Suprapubic skin (tissue), 4 donors: ENCODE measurements around the gene RPL36. TPM values are rescaled to one million over a fixed set of nuclear protein-coding genes. Genes with fewer than 3 reads are reported as not detected.
A peak's percentile ranks its signal among the peaks of the same experiment; 100 is the strongest.

Experiments used
- DNase-seq, 2 donors: peaks; one replicate each; pipeline ENCODE4 v3.0.0-alpha.2; 2019; ENCODE audit warnings: low spot score in 2 of 2
- H3K27ac ChIP-seq: fragments of 200-600 bp; sonication (generic); one replicate; pipeline ENCODE4 v1.5.1; 2019
- H3K27me3 ChIP-seq: fragments of 200-600 bp; sonication (generic); one replicate; pipeline ENCODE4 v1.5.1; 2019
- H3K36me3 ChIP-seq: fragments of 200-600 bp; sonication (generic); one replicate; pipeline ENCODE4 v1.5.1; 2019
- H3K4me1 ChIP-seq: fragments of 200-600 bp; sonication (generic); one replicate; pipeline ENCODE4 v1.5.1; 2019
- H3K4me3 ChIP-seq: fragments of 200-600 bp; sonication (generic); one replicate; pipeline ENCODE4 v1.5.1; 2019; ENCODE audit warnings: mild to moderate bottlenecking
- H3K9me3 ChIP-seq: fragments of 200-600 bp; sonication (generic); one replicate; pipeline ENCODE4 v1.5.1; 2019
- EP300 ChIP-seq: sonication (generic); formaldehyde crosslinking; IDR thresholded peaks from one replicate; pipeline ENCODE4 v1.6.1; 2017; ENCODE audit warnings: antibody characterized with exemption
- POLR2A ChIP-seq, 2 donors: fragments of 450-650 bp; IDR thresholded peaks; one replicate each; pipeline ENCODE4 v1.6.1; 2017; ENCODE audit warnings: antibody characterized with exemption in 2 of 2, mild to moderate bottlenecking in 2 of 2, moderate library complexity in 2 of 2
- POLR2AphosphoS5 ChIP-seq, 3 donors: sonication (generic); formaldehyde crosslinking; IDR thresholded peaks; one replicate each; pipeline ENCODE4 v1.6.1; 2017; ENCODE audit warnings: antibody characterized with exemption in 3 of 3
- WGBS: methylation state at CpG from one replicate; pipeline ENCODE4 v1.1.5; 2018; 5-methylcytosine and 5-hydroxymethylcytosine counted together
- total RNA-seq, 4 donors: library from RNA; depleted of rRNA; stranded (reverse); fragments of >200 nt; gene quantifications; one replicate each; pipeline ENCODE4 v1.1.0, GENCODE V29; 2016
- TF ChIP-seq, protein P1 (sequence below), 2 donors: fragments of 200-600 bp in 1 of 2; fragments of 450-650 bp in 1 of 2; sonication (generic) in 1 of 2; IDR thresholded peaks; one replicate each; pipeline ENCODE4 v1.5.1; 2016 to 2019; ENCODE audit warnings: antibody characterized with exemption in 2 of 2, mild to moderate bottlenecking in 1 of 2, moderate library complexity in 1 of 2

RPL36 gene
- total RNA-seq, 4 donors from 2014 or later, result 420 to 822 (median 688) TPM

DNA sequence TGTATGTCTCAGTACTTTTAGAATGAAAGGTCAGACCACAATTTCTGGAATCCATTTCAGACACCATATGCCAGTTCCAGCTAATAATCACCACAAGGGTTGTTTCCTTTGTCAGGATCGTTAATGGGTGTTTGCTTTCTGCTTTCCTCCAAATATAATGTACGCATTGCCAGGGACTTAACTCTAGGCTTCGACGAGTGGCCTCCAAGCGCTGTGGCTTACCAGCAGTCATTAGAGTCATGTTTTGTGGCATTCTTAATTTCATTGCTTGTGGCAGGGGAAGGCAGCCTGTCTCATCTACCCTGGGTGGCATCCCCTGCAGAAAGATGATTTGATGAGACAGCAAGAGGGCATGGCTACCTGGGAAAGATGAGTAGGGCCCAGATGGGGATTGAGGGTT, 44.7 kb upstream of the RPL36 start:
- Histone ChIP-seq H3K36me3 (peaks cover 74% of the 10 kb centered on the region), H3K27me3 (no peaks in the 10 kb centered on the region)

DNA sequence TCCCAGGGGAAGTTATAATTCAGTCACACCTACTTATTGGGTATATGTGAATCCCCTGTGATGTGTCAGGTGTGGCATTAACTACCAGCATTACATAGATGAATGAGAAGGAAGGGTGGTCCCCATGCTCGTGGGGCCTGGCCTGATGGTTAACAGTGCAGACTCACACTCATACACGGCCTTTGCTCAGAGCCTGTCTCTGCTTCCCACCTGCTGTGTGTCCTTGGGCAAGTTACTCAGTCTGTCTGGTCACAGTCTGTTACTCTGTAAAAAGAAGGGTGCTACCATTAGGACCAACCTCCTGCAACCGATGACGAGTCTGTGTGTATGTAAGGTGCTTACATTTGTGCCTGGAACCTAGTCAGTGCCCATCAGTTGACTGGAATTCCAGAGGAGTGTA, 43.4 kb upstream of the RPL36 start:
- DNase-seq, result peak in 1 of 2 donors; percentile 19
- peaks cover 87% of the 10 kb centered on the region for H3K36me3 ChIP-seq
- no peak overlapping the region for H3K4me3 ChIP-seq
- H3K4me1 ChIP-seq, result peaks cover 2% of the 10 kb centered on the region
- WGBS, result 87% methylated on average over 4 of the region's 4 CpGs
- no peak overlapping the region for H3K27ac ChIP-seq
- TF ChIP-seq EP300 (no peak), POLR2AphosphoS5 (IDR thresholded peaks at IDR 0.05) (no peak), POLR2A (IDR thresholded peaks at IDR 0.05) (no peak)
- TF ChIP-seq, protein P1, sequence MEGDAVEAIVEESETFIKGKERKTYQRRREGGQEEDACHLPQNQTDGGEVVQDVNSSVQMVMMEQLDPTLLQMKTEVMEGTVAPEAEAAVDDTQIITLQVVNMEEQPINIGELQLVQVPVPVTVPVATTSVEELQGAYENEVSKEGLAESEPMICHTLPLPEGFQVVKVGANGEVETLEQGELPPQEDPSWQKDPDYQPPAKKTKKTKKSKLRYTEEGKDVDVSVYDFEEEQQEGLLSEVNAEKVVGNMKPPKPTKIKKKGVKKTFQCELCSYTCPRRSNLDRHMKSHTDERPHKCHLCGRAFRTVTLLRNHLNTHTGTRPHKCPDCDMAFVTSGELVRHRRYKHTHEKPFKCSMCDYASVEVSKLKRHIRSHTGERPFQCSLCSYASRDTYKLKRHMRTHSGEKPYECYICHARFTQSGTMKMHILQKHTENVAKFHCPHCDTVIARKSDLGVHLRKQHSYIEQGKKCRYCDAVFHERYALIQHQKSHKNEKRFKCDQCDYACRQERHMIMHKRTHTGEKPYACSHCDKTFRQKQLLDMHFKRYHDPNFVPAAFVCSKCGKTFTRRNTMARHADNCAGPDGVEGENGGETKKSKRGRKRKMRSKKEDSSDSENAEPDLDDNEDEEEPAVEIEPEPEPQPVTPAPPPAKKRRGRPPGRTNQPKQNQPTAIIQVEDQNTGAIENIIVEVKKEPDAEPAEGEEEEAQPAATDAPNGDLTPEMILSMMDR (IDR thresholded peaks at IDR 0.05), result no peak
- no peaks in the 10 kb centered on the region for H3K27me3 ChIP-seq
- H3K9me3 ChIP-seq, result no peaks in the 10 kb centered on the region

More for the DNA sequence above, 44.7 kb upstream of the RPL36 start:
- H3K27ac ChIP-seq, result no peak overlapping the region
- peaks cover 13% of the 10 kb centered on the region for H3K4me1 ChIP-seq
- no peaks in the 10 kb centered on the region for H3K9me3 ChIP-seq
- DNase-seq, result peak in 1 of 2 donors; percentile 28
- H3K4me3 ChIP-seq, result no peak overlapping the region
- no peak for TF ChIP-seq POLR2A (IDR thresholded peaks at IDR 0.05)
- TF ChIP-seq, protein P1 (IDR thresholded peaks at IDR 0.05), result no peak
- TF ChIP-seq POLR2AphosphoS5 (IDR thresholded peaks at IDR 0.05), result no peak
- TF ChIP-seq EP300, result no peak
- WGBS, result 84% methylated on average over 5 of the region's 5 CpGs

DNA sequence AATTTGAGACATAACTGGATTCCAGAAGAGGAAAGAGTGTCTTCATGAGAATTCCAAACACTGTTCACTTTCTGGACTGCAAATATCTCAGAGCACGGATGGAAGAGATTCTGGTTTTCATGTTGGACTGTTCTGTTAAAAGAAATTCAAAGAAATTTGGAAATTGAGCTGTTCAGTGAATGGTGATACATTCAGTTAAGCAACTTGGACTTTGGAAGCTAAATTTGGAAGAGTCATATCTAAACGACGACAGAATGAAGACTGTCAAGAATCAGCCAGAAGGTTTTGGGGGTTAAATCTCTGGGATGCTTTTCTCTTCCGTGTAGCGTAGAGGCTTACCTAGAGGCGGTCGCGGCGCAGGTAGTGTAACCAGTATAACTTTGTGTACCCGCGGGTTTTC, 41.6 kb upstream of the RPL36 start:
- no peak overlapping the region for H3K4me3 ChIP-seq
- TF ChIP-seq, protein P1 (IDR thresholded peaks at IDR 0.05), result no peak
- no peak for TF ChIP-seq POLR2AphosphoS5 (IDR thresholded peaks at IDR 0.05)
- TF ChIP-seq POLR2A (IDR thresholded peaks at IDR 0.05), result no peak
- TF ChIP-seq EP300, result no peak
- no peak overlapping the region for H3K27ac ChIP-seq
- no peaks in the 10 kb centered on the region for H3K4me1 ChIP-seq
- H3K27me3 ChIP-seq, result no peaks in the 10 kb centered on the region
- WGBS, result 98% methylated on average over 11 of the region's 11 CpGs
- no peak for DNase-seq
- peaks cover 92% of the 10 kb centered on the region for H3K36me3 ChIP-seq
- no peaks in the 10 kb centered on the region for H3K9me3 ChIP-seq

DNA sequence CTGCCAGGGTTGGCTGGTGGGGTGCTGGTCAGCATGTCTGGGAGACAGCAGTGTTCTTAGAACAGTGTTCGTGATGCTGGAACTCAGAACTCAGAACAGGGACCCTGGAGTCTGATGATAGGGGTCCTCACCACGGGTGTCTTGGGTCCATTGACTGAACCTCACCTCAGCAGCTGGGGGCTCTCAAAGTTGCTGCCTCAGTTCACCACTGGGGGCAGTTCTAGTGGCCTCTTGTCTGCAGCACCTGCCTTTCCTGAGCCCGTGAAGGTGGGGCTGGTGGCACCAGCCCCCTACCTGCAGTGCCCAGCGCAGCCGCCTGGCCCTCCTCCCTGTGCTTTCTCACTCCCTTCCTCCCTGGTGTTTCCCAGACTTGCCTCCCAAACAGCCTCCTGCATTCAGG, 38.7 kb upstream of the RPL36 start:
- no peak overlapping the region for H3K27ac ChIP-seq
- peak in 1 of 2 donors; percentile 28 for DNase-seq
- no peaks in the 10 kb centered on the region for H3K9me3 ChIP-seq
- H3K4me3 ChIP-seq, result no peak overlapping the region
- H3K36me3 ChIP-seq, result peaks cover 92% of the 10 kb centered on the region
- TF ChIP-seq, protein P1 (IDR thresholded peaks at IDR 0.05), result no peak
- no peak for TF ChIP-seq POLR2A (IDR thresholded peaks at IDR 0.05)
- TF ChIP-seq EP300, result no peak
- TF ChIP-seq POLR2AphosphoS5 (IDR thresholded peaks at IDR 0.05), result no peak
- no peaks in the 10 kb centered on the region for H3K4me1 ChIP-seq
- H3K27me3 ChIP-seq, result no peaks in the 10 kb centered on the region
- 85% methylated on average over 5 of the region's 5 CpGs for WGBS

DNA sequence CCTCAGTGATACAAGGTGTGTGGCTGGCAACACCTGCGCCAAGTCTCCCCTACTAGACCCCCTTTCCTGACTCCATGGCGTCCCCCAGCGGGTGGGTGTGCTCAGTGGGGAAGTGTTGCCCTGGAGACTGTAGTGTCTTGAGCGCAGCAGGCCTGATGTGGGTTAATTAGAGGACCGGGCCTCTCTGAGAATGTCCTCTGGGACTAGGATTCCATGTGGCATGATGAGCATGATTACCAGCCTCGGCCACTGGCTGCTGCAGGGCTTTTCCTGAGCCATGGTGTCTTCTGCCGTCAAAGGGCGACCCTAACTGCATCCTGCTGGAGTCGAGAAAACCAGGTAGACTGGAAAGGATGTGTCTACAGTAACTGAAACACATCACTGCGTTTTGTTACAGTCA, 37.8 kb upstream of the RPL36 start:
- no peak overlapping the region for H3K27ac ChIP-seq
- DNase-seq, result peak in 1 of 2 donors; percentile 48
- WGBS, result 90% methylated on average over 10 of the region's 10 CpGs
- H3K4me1 ChIP-seq, result no peaks in the 10 kb centered on the region
- H3K27me3 ChIP-seq, result no peaks in the 10 kb centered on the region
- no peaks in the 10 kb centered on the region for H3K9me3 ChIP-seq
- peaks cover 92% of the 10 kb centered on the region for H3K36me3 ChIP-seq
- no peak for TF ChIP-seq POLR2A (IDR thresholded peaks at IDR 0.05)
- TF ChIP-seq EP300, result no peak
- TF ChIP-seq POLR2AphosphoS5 (IDR thresholded peaks at IDR 0.05), result no peak
- TF ChIP-seq, protein P1 (IDR thresholded peaks at IDR 0.05), result no peak
- H3K4me3 ChIP-seq, result no peak overlapping the region
